ENCODE measurements around the gene OSBP2.

- TF ChIP-seq CTCF (IDR thresholded peaks at IDR 0.05), result no peak
- no peak for TF ChIP-seq ZFX (IDR thresholded peaks at IDR 0.05; ENCODE audit: borderline replicate concordance)
Observed at GRCh38 chr22:30905696-30906341, 211.1 kb downstream of the OSBP2 start.

Data from 22Rv1 (cell line).